PFSK-1 (cell line): ENCODE results near the gene SLC22A23.

Experiments
- POLR2AphosphoS5 ChIP-seq: IDR thresholded peaks from 2 replicates; pipeline ENCODE4 v1.6.1; 2012; ENCODE audit warnings: low read depth, mild to moderate bottlenecking, control low read depth, low read length, moderate library complexity
- REST ChIP-seq, 2 experiments: IDR thresholded peaks; 2 replicates each; pipeline versions ENCODE4 v1.6.1 to v1.8.0; 2011 to 2012; ENCODE audit warnings: low read depth in 2 of 2, low read length in 2 of 2, control low read depth in 1 of 2, inconsistent platforms in 1 of 2, mild to moderate bottlenecking in 1 of 2, moderate library complexity in 1 of 2; ENCODE audit not compliant: insufficient read depth in 1 of 2
- SIN3A ChIP-seq: IDR thresholded peaks from 2 replicates; pipeline ENCODE4 v1.6.1; 2012; ENCODE audit warnings: mild to moderate bottlenecking, low read length, moderate library complexity, borderline replicate concordance; ENCODE audit not compliant: insufficient read depth
- TAF1 ChIP-seq: IDR thresholded peaks from 2 replicates; pipeline ENCODE4 v1.6.1; 2012; ENCODE audit warnings: low read length, control low read depth, borderline replicate concordance; ENCODE audit not compliant: insufficient read depth

GRCh38 chr6:3419624-3420272 lies 37.1 kb downstream of the SLC22A23 start:
- TF ChIP-seq REST (IDR thresholded peaks at IDR 0.05; ENCODE audit: insufficient read depth in 1 of 2, low read depth in 2 of 2, low read length in 2 of 2) (no peak), POLR2AphosphoS5 (no peak), TAF1 (no peak), SIN3A (no peak)
